NT2/D1 (cell line): Measurements from ENCODE around the gene FBXL17.

Experiments used
- SUZ12 ChIP-seq: IDR thresholded peaks from 2 replicates; pipeline ENCODE4 v1.6.1; 2011; ENCODE audit not compliant: insufficient read length, insufficient read depth; ENCODE audit errors: extremely low read depth
- YY1 ChIP-seq: IDR thresholded peaks from 2 replicates; pipeline ENCODE4 v1.6.1; 2011; ENCODE audit not compliant: insufficient read length, insufficient read depth
- ZNF274 ChIP-seq: IDR thresholded peaks from 2 replicates; pipeline ENCODE4 v1.6.1; 2011; ENCODE audit warnings: mild to moderate bottlenecking, low read depth, low read length

GRCh38 chr5:108201721-108202120 lies 180.2 kb downstream of the FBXL17 start:
- no peak for TF ChIP-seq ZNF274
- TF ChIP-seq SUZ12 = no peak
- TF ChIP-seq YY1 = no peak
